ENCODE data around the gene TUBA1B.
A peak's percentile ranks its signal among the peaks of the same experiment; 100 is the strongest.

Gene TUBA1B

GRCh38 chr12:49126852-49127763 is 4.1 kb downstream of the TUBA1B start:
- DNase-seq (ENCODE audit: low spot score): no peak

DNA sequence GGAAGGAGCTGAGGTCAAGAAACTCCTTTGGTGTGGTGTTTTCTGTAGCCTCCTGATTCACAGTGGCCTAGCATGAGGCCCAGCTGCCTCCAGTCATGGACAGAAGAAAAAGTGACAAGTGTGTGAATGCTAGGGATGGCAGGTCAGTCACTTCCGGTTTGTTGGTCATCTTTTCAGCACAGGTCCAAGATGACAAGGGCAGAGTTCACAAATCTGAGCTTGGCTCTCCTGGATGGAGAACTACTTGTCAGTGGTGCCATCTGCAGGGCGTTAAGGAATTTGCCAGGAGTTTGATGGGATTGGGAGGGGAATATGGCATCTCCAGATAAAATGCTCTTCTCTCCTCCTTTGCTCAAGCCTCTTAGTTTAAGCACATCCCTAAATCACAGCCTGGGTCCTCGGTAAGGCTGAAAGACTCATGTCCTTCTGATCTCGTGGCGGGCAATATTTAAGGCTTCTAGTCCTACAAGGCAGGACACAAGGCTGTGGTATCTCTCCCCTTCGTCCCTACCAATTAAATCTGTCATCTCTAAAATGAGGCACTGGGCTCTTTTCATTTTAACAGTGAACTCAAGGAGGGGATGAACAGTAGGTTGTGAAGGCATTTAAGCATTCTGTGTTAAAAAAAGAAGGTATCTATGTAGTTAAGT is 10.0 kb downstream of the TUBA1B start:
- DNase-seq (ENCODE audit: low spot score): peak; percentile 59

DNA sequence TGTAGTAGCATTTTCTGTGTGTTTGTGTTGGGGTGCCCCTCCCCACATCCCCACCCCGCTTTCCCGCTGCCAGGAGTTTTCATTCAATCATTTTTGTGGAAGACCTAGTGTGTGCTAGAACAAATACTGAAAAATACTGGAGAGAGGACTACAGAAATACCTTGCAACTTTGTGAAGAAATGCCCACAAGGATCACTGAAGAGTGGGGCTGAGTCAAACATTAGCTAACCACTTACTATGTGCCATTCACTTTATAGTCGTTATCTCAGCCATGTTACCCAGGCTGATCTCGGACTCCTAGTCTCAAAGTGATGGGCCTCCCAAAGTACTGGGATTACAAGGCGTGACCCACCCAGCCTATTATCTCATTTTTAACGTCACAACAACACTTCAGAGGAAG is 20.0 kb downstream of the TUBA1B start:
- DNase-seq (ENCODE audit: low spot score): no peak

- DNase-seq (ENCODE audit: low spot score): peak; percentile 98
These were observed 20.6 kb downstream of the TUBA1B start, which contains the start of gene LMBR1L for GRCh38 chr12:49110464-49111155. Gene LMBR1L (minus strand): TSS chr12:49110847. CDS start chr12:49110555, 292 bp downstream.

DNA sequence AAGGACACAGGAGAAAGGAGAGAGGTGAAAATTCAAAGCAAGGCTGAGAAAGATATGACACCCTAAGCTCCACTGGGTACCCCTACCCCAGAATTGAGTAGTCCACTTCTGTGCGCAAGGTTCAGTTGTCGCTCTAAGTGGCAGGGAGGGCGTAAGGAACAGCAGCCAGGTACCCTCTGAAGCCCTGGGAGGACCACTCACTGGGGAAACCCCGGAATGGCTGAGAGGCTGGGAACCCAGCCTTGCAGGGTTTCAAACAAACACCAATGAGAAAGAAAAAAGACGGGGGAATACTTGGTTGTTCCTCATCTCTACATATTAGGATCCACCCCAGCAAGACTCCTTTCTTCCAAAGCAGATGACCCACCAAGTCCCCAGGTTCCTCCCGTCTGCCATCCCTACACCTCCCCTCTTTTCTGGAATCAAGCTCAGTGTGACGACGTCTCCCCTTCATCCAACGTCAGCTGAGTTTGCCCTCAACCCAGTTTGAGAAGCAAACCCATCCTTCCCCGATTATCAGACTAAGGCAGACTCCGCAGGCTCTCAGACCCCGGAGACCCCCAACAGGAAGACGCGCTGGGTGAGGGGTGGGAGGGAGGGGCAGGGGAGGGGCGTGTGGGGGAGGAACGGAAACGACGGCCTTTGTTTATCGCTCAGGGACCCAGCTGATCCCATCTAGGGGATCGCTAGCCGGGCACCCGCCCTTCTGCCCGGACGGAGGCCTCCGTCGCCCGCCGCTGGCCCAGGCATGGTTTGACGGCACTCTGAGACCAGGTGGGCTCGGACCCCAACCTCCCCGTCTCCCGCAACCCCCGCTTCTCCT is 21.3 kb downstream of the TUBA1B start:
- DNase-seq (ENCODE audit: low spot score): peak; percentile 28

GRCh38 chr12:49108958-49109404 is 22.2 kb downstream of the TUBA1B start:
- DNase-seq (ENCODE audit: low spot score): peak; percentile 48

- DNase-seq (ENCODE audit: low spot score): no peak
These were observed 25.6 kb downstream of the TUBA1B start for GRCh38 chr12:49105504-49106084.

DNA sequence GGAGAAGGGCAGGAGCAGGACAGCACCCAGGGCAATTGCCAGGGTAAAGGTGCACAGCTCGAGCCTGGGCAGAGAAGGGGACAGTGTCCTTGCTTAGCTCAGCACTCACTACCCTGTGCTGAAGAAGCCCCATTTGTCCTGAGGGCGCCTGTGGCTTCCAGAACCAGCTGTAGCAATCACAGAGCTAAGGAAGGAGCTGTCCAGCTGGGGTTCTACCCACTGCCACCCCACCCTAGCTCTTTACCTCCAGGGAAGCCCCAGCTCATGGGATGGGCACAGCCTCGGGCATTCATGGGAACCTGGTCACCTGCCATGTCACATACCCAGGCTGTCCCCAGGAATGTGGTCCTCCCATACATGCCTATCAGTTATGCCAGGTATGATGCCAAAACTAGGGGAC is 26.4 kb downstream of the TUBA1B start:
- DNase-seq (ENCODE audit: low spot score): no peak

- no peak for DNase-seq (ENCODE audit: low spot score)
These were observed 30.8 kb downstream of the TUBA1B start for GRCh38 chr12:49100380-49100779.

DNA sequence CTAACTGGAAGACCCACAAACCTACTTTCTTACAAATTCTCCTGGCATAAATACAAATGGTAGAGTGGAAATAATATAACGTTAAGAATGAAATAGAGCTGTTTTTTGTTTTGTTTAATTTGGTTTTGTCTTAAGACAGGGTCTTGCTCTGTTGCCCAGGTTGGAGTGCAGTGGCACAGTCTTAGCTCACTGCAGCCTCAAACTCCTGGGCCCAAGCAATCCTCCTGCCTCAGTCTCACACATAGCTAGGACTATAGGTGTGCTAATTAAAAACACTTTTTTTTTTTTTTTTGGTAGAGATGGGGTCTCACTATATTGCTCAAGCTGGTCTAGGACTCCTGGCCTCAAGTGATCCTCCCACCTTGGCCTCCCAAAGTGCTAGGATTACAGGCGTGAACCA is 32.5 kb downstream of the TUBA1B start:
- DNase-seq (ENCODE audit: low spot score): no peak

DNA sequence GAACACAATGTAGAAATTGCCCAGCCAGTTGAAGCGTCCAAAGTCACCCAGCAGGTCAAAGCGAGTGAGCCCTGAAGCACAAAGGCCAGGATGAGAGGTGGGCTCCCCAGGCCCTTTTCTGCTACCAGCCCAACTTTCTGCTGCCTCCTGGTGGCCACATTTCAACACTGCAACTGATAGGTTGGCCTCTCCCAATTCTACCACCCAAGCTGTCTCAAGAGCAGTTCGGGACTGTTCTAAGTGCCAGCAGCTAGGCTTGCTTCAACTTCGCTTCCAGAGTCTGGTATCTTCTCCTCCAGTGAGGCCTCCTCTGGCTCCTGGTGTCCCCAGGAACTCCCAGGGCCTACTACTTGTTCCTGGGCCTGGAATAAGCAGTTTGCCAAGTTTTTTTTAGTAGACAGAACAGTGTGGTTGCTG is 33.2 kb downstream of the TUBA1B start:
- DNase-seq (ENCODE audit: low spot score): peak; percentile 70

DNA sequence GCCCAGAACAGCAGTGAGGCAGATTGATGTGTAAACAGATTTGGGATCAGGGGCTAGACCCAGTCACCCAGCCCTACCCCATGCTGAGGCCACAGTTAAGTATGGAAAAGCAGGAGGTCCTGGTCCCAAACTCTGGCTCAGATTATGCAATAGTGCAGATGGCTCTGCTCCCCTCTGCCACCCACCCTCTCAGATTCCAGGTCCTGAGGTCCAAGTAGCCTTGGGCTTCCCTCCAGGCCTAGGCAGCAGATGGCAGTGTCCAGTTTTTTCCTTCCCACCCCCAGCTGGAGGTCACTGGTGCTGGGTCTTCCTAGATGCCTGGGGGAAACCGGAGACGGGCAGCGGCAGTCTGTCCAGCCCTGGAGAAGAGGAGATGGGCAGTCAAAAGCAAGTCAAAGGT is 33.8 kb downstream of the TUBA1B start:
- DNase-seq (ENCODE audit: low spot score): no peak

DNA sequence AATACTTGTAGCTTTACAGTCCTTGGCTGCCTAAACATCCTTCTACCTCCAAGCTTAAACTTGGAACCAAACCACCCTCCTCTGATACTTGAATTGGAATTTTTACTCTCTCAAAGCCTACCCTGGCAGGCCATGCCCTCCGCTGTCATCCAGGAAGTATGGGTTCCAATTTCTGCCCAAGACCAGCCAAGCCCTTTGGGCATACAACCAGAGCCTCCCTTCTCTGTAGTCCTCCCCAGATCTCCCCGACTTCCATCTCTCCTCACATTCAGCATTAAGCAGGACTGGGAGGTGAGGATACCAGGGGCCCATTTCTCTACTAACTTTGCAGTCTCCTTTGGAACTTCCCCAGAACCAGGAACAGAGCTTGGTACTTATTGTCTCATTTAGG is 36.2 kb downstream of the TUBA1B start:
- no peak for DNase-seq (ENCODE audit: low spot score)

- DNase-seq (ENCODE audit: low spot score): peak; percentile 39
These were observed 36.8 kb downstream of the TUBA1B start, which contains the start of gene DHH for GRCh38 chr12:49094160-49094974. Gene DHH (minus strand): TSS chr12:49094801. CDS start chr12:49094512, 289 bp downstream.

DNA sequence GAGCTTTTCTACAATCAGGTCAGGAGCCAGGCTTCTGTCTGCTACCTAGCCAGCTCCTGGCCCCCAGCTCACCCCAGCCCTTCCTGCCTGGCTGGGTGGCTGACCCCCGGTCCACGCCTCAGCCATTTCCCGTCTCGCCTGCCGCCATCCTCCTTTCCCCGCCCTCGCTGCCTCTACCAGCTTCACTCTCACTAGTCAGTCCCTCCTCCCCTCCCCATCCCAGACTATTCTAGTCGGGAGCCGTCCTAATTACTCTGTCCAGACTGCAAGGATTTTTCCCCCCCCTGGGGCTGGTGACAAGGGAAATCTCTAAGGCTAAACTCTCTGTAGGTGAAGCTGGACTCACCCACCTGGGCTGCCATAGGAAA is 37.4 kb downstream of the TUBA1B start:
- DNase-seq (ENCODE audit: low spot score): no peak

- DNase-seq (ENCODE audit: low spot score): no peak
These were observed 38.3 kb downstream of the TUBA1B start for GRCh38 chr12:49092816-49093406.

- peak; percentile 70 for DNase-seq (ENCODE audit: low spot score)
These were observed 38.9 kb downstream of the TUBA1B start for GRCh38 chr12:49092086-49092815.

GRCh38 chr12:49091836-49092085 is 39.4 kb downstream of the TUBA1B start:
- DNase-seq (ENCODE audit: low spot score): no peak

DNA sequence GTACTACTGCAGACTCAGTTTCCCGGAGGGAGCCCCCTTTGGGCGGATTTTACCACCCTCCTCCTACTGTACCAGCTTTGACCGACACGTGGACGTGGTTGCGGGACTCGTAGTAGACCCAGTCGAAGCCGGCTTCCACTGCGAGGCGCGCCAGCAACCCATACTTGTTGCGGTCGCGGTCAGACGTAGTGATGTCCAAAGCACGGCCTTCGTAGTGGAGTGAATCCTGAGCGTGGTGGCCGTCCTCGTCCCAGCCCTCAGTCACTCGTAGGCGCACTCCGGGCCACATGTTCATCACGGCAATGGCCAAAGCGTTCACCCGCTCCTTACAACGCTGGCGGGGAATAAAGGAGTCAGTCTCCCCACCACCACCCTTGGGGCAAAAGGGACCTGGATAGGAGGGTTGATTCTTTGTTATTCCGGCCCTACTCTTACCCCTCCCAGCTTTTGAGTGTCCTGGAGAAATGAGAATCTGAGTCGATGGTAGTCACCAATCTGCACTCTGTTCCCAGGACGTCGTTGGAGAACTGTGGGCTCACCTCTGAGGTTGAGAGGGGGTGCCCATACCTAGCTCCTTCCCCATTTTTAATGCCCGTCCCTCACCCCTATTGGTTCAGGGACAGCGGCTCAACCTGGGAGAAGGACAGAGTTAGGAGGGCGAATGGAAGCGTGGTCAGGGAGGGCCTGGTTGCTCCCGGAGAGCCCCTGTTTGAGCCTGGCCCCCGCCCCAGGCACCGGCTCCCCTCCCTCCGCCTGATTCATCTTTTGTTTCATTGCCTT is 39.9 kb downstream of the TUBA1B start:
- DNase-seq (ENCODE audit: low spot score): no peak

Data from AG08396 (cell line).